K562 (cell line): Measurements from ENCODE around the gene FOXRED2. TPM values are rescaled to one million over a fixed set of nuclear protein-coding genes. Genes with fewer than 3 reads are reported as not detected.

Source experiments
- CBFA2T3 ChIP-seq: fragments of 450-650 bp; IDR thresholded peaks from 2 replicates; pipeline ENCODE4 v1.6.1; 2017
- CBFB ChIP-seq: sonication (generic); formaldehyde crosslinking; IDR thresholded peaks from 2 replicates; pipeline ENCODE4 v1.4.0; 2020; ENCODE audit warnings: mild to moderate bottlenecking, missing genetic modification reagents
- CHD2 ChIP-seq: IDR thresholded peaks from 2 replicates; pipeline ENCODE4 v1.6.1; 2011; ENCODE audit warnings: low read depth, low read length
- FOXA3 ChIP-seq, 2 experiments: fragments of 450-650 bp in 1 of 2; sonication (generic) in 1 of 2; formaldehyde crosslinking; IDR thresholded peaks in 1 of 2; conservative IDR thresholded peaks in 1 of 2; 2 replicates each; pipeline versions ENCODE4 v1.4.0 to v1.8.0; 2020 to 2022; ENCODE audit warnings: mild to moderate bottlenecking in 2 of 2, missing genetic modification reagents in 1 of 2
- MEF2A ChIP-seq: IDR thresholded peaks from 2 replicates; pipeline ENCODE4 v1.6.1; 2011; ENCODE audit warnings: low read depth, mild to moderate bottlenecking, low read length, moderate library complexity; ENCODE audit not compliant: control insufficient read depth
- RBFOX2 ChIP-seq: fragments of 200-400 bp; formaldehyde crosslinking; IDR thresholded peaks from 2 replicates; pipeline ENCODE4 v1.6.1; 2017; ENCODE audit warnings: low read depth, mild to moderate bottlenecking, low read length, moderate library complexity
- RBM15 ChIP-seq: fragments of 200-400 bp; formaldehyde crosslinking; IDR thresholded peaks from 2 replicates; pipeline ENCODE4 v1.6.1; 2018; ENCODE audit warnings: mild to moderate bottlenecking, low read length, moderate library complexity; ENCODE audit not compliant: insufficient read depth
- SPI1 ChIP-seq: IDR thresholded peaks from 2 replicates; pipeline ENCODE4 v1.6.1; 2011; ENCODE audit warnings: low read depth, low read length, control low read depth, borderline replicate concordance
- ZNF263 ChIP-seq: sonication (generic); formaldehyde crosslinking; IDR thresholded peaks from 2 replicates; pipeline ENCODE4 v1.8.0; 2022; ENCODE audit warnings: mild to moderate bottlenecking, missing genetic modification reagents, borderline replicate concordance
- polyA plus RNA-seq, 8 experiments: library from polyadenylated mRNA; depleted of rRNA in 4 of 8; stranded (reverse) in 5 of 8; unstranded in 3 of 8; fragments of >200 nt; fragmentation: Nextera tagmentation in 2 of 8; fragmentation: Illumina TruSeq in 1 of 8; extraction: Ambion mirVana in 2 of 8; extraction: Trizol in 1 of 8; gene quantifications; 2 replicates each; pipeline versions ENCODE4 v1.2.1 to v1.2.3, GENCODE V29; 2011 to 2014; ENCODE audit warnings: inconsistent platforms in 1 of 8, missing spikeins in 1 of 8
- total RNA-seq, 7 experiments: library from RNA; depleted of rRNA in 6 of 7; stranded (reverse); fragments of >200 nt in 6 of 7; fragmentation: Illumina TruSeq in 2 of 7; extraction: Trizol in 2 of 7; gene quantifications; 2 replicates each; pipeline versions ENCODE4 v1.2.1 to v1.2.3, GENCODE V29; 2011 to 2021; ENCODE audit warnings: low replicate concordance in 1 of 7
- TF ChIP-seq, protein P1 (sequence below): fragments of 450-650 bp; IDR thresholded peaks from 2 replicates; pipeline ENCODE4 v1.6.1; 2016; ENCODE audit warnings: mild to moderate bottlenecking, moderate library complexity
- TF ChIP-seq, protein P2 (sequence below), 2 experiments: fragments of 450-650 bp; IDR thresholded peaks; 2 replicates each; pipeline ENCODE4 v1.6.1; 2016
- TF ChIP-seq, protein P3 (sequence below): fragments of 450-650 bp; IDR thresholded peaks from 2 replicates; pipeline ENCODE4 v1.6.1; 2016; ENCODE audit warnings: borderline replicate concordance

FOXRED2 gene
- total and polyA plus RNA-seq, 9 of the 15 experiments (the other 6 are each of a cell fraction or from before 2014, with no cell fraction given): 2.8 to 48.4 (median 7.8) TPM

DNA sequence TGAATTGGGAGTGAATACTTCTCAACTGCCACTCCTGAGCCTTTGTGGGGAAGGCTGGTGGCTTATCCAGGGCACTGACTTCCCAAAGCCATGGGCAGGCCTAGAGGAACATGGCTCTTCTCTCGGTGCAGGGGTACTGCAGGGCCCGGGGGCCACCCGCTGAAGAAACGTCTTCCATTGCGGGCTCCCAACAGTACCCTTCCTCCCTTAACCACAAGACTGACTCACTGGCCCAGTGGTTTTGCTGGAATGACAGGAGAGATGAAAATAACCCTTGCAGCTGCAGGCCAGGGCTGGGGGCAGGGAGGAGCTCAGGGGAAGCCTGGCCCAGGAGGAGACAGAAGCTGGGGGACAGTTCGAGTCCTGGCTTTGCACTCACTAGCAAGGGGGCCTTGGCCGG lies 38.9 kb downstream of the FOXRED2 start (continued):
- TF ChIP-seq, protein P1, sequence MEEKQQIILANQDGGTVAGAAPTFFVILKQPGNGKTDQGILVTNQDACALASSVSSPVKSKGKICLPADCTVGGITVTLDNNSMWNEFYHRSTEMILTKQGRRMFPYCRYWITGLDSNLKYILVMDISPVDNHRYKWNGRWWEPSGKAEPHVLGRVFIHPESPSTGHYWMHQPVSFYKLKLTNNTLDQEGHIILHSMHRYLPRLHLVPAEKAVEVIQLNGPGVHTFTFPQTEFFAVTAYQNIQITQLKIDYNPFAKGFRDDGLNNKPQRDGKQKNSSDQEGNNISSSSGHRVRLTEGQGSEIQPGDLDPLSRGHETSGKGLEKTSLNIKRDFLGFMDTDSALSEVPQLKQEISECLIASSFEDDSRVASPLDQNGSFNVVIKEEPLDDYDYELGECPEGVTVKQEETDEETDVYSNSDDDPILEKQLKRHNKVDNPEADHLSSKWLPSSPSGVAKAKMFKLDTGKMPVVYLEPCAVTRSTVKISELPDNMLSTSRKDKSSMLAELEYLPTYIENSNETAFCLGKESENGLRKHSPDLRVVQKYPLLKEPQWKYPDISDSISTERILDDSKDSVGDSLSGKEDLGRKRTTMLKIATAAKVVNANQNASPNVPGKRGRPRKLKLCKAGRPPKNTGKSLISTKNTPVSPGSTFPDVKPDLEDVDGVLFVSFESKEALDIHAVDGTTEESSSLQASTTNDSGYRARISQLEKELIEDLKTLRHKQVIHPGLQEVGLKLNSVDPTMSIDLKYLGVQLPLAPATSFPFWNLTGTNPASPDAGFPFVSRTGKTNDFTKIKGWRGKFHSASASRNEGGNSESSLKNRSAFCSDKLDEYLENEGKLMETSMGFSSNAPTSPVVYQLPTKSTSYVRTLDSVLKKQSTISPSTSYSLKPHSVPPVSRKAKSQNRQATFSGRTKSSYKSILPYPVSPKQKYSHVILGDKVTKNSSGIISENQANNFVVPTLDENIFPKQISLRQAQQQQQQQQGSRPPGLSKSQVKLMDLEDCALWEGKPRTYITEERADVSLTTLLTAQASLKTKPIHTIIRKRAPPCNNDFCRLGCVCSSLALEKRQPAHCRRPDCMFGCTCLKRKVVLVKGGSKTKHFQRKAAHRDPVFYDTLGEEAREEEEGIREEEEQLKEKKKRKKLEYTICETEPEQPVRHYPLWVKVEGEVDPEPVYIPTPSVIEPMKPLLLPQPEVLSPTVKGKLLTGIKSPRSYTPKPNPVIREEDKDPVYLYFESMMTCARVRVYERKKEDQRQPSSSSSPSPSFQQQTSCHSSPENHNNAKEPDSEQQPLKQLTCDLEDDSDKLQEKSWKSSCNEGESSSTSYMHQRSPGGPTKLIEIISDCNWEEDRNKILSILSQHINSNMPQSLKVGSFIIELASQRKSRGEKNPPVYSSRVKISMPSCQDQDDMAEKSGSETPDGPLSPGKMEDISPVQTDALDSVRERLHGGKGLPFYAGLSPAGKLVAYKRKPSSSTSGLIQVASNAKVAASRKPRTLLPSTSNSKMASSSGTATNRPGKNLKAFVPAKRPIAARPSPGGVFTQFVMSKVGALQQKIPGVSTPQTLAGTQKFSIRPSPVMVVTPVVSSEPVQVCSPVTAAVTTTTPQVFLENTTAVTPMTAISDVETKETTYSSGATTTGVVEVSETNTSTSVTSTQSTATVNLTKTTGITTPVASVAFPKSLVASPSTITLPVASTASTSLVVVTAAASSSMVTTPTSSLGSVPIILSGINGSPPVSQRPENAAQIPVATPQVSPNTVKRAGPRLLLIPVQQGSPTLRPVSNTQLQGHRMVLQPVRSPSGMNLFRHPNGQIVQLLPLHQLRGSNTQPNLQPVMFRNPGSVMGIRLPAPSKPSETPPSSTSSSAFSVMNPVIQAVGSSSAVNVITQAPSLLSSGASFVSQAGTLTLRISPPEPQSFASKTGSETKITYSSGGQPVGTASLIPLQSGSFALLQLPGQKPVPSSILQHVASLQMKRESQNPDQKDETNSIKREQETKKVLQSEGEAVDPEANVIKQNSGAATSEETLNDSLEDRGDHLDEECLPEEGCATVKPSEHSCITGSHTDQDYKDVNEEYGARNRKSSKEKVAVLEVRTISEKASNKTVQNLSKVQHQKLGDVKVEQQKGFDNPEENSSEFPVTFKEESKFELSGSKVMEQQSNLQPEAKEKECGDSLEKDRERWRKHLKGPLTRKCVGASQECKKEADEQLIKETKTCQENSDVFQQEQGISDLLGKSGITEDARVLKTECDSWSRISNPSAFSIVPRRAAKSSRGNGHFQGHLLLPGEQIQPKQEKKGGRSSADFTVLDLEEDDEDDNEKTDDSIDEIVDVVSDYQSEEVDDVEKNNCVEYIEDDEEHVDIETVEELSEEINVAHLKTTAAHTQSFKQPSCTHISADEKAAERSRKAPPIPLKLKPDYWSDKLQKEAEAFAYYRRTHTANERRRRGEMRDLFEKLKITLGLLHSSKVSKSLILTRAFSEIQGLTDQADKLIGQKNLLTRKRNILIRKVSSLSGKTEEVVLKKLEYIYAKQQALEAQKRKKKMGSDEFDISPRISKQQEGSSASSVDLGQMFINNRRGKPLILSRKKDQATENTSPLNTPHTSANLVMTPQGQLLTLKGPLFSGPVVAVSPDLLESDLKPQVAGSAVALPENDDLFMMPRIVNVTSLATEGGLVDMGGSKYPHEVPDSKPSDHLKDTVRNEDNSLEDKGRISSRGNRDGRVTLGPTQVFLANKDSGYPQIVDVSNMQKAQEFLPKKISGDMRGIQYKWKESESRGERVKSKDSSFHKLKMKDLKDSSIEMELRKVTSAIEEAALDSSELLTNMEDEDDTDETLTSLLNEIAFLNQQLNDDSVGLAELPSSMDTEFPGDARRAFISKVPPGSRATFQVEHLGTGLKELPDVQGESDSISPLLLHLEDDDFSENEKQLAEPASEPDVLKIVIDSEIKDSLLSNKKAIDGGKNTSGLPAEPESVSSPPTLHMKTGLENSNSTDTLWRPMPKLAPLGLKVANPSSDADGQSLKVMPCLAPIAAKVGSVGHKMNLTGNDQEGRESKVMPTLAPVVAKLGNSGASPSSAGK: no peak
- TF ChIP-seq CHD2: no peak
- TF ChIP-seq CBFB: peak; percentile 82
- TF ChIP-seq ZNF263 (CRISPR knock-in tag): peak; percentile 72; the same call in 1 of the 2 replicates
- TF ChIP-seq, protein P2, sequence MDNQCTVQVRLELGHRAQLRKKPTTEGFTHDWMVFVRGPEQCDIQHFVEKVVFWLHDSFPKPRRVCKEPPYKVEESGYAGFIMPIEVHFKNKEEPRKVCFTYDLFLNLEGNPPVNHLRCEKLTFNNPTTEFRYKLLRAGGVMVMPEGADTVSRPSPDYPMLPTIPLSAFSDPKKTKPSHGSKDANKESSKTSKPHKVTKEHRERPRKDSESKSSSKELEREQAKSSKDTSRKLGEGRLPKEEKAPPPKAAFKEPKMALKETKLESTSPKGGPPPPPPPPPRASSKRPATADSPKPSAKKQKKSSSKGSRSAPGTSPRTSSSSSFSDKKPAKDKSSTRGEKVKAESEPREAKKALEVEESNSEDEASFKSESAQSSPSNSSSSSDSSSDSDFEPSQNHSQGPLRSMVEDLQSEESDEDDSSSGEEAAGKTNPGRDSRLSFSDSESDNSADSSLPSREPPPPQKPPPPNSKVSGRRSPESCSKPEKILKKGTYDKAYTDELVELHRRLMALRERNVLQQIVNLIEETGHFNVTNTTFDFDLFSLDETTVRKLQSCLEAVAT (IDR thresholded peaks at IDR 0.05): peak in 1 of 2 experiments; percentile 92; a peak in 2 of 4 replicates
- no peak for TF ChIP-seq SPI1
- TF ChIP-seq RBFOX2: 0 out of 2 replicates have a peak, but pooled peaks have one; percentile 43
- peak; percentile 77 for TF ChIP-seq CBFA2T3
- TF ChIP-seq FOXA3 (CRISPR knock-in tag; conservative IDR thresholded peaks at IDR 0.05 in 1 of 2, IDR thresholded peaks at IDR 0.05 in 1 of 2): no peak
- TF ChIP-seq RBM15: no peak
- TF ChIP-seq, protein P3, sequence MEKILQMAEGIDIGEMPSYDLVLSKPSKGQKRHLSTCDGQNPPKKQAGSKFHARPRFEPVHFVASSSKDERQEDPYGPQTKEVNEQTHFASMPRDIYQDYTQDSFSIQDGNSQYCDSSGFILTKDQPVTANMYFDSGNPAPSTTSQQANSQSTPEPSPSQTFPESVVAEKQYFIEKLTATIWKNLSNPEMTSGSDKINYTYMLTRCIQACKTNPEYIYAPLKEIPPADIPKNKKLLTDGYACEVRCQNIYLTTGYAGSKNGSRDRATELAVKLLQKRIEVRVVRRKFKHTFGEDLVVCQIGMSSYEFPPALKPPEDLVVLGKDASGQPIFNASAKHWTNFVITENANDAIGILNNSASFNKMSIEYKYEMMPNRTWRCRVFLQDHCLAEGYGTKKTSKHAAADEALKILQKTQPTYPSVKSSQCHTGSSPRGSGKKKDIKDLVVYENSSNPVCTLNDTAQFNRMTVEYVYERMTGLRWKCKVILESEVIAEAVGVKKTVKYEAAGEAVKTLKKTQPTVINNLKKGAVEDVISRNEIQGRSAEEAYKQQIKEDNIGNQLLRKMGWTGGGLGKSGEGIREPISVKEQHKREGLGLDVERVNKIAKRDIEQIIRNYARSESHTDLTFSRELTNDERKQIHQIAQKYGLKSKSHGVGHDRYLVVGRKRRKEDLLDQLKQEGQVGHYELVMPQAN: no peak
- peak; percentile 86 for TF ChIP-seq MEF2A
